NCI-H446 treated with DMSO at 0.1 percent for 48 hours (cell line): ENCODE results near the gene PPP2R5E.
"Not testable (repeated sequence)": the region's sequence is repeated elsewhere in the genome, so short reads cannot be mapped to it uniquely, and the experiment has no call there.

Source experiments
- DNase-seq: peaks from one replicate; lab custom pipeline; 2025; lab: John Stamatoyannopoulos, UW

The PPP2R5E gene

DNA sequence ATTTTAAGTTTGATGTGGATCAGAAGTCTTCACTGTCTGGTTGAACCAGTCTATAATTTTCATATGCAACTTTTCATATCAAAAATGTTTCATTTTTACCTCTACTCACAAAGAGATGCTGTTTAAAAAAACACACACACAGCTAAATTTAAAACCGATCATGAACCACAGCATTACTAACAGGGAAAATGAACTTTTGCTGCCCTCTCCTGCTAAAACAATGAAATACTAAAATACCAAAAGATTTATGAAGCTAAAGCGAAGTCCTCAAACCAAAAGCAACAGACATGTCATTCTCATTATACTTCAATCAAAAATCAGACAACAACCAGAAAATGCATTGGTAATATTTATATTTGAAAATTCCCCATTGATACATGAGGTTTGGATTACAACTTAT is 171.6 kb downstream of the PPP2R5E start:
- not testable (repeated sequence) for DNase-seq

DNA sequence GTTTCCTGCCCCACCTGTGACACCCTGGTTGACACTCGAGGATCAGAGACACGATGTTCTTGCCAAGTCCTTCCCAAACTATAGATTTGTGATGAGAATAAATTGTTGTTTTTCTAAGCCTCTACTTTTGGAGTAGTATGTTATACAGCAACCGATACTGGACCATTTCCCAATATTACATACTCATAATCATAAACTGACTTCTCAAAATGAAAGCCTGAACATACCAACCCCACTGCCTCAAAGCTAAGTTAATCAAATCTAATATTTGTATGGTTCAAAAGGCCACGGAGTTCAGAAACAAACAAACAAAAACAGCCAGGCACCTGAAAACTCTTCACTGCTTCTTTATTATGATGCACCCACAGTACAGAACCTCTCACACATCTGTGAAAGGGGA is 172.1 kb downstream of the PPP2R5E start:
- DNase-seq, result no peak

GRCh38 chr14:63367742-63368364 is 175.3 kb downstream of the PPP2R5E start:
- no peak for DNase-seq

DNA sequence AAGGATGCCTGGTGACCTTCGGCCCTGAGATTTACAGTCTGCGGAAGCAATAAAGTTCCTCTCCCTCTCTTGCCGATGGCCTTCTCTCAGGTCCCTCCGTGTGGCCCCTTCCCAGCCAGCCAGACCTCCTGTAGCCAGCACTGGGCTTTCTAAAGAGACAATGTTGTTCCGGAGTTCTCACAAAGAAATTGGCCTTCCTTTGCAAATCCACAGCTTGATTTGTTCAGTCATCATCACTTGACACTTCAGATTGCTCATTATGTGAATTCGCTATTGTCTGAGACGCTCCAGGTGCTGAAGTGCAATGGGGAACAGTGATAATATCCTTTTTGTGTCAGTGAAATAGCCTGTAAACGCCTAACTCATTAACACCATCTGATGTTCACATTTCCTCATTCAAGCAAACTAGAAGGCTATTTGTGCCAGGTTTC is 180.8 kb downstream of the PPP2R5E start:
- no peak for DNase-seq

GRCh38 chr14:63361790-63362189 is 181.4 kb downstream of the PPP2R5E start:
- DNase-seq, result no peak

DNA sequence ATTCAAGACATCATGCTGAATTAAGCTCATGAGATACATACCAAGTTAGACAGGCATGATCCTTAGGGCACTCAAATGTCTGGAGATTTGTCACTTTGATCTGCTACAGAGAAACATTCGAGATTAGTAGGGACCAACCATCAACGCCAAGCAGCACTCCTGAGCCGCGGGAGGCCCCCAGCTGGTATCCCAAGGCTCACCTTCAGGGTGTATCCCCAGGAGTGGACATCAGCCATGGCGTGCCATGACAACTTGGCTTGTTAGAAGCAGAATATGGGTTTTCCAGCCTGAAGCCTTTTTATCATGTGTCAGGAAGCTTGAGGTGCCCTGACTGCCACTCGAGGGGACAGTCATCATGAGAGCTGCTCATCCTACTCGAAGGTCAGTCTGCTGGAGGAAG is 185.3 kb downstream of the PPP2R5E start:
- DNase-seq, result no peak

DNA sequence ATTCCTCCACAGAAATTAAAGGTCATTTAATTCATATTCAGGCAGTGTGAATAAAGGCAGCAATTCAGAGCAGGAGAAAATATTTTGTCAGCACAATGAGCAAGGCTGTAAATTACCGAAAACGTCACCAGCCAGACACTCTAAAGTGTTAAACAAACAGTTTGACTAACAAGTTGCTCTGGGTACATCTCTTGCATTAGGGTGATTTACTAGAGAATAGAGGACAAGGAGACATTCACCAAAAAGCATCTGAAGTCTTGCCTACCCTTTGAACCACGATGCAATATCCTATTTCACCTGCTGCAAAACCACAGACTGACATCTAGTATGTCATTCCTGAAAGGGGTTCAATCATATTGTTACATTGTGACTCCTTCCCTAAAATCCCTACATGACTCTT is 197.4 kb downstream of the PPP2R5E start:
- no peak for DNase-seq

DNA sequence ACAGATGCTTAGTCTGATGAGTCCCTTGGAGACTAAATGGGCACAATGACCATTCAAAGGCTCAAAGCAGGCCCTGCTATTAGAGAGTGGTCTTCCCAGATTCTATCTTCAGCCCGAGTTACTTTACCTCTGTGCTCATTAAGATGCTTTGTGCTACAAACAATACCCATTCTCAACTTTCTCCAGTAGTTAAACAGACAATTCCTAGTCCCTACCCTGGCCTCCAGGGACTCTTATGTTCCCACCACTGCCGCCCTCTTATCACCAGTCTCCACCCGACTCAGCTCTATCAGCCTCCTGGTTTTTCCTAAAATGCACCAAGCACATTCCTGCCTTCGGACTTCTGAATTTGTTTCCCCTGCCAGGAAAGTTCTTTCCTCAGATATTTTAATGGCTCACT is 198.8 kb downstream of the PPP2R5E start:
- no peak for DNase-seq

GRCh38 chr14:63343878-63344277 is 199.3 kb downstream of the PPP2R5E start:
- peak; percentile 55 for DNase-seq

DNA sequence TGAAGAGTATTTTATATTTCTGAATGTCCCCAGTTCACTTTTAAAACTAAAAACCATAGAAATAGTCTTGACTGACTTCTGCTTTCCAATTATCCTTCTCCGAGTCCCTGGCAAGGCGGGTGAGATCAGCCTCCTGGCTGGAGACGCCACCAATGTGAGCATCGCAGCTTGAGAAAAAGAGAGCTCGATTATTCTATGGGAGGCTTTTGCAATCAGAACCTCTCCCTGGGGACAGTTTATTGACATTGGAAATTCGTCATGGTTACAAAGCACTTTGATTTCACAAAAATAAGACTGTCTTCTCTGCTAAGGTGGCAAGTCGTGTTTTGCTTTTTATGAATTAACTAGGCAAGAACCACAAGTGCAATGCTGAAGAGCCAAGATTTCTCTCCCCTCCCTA is 200.8 kb downstream of the PPP2R5E start:
- DNase-seq, result no peak

DNA sequence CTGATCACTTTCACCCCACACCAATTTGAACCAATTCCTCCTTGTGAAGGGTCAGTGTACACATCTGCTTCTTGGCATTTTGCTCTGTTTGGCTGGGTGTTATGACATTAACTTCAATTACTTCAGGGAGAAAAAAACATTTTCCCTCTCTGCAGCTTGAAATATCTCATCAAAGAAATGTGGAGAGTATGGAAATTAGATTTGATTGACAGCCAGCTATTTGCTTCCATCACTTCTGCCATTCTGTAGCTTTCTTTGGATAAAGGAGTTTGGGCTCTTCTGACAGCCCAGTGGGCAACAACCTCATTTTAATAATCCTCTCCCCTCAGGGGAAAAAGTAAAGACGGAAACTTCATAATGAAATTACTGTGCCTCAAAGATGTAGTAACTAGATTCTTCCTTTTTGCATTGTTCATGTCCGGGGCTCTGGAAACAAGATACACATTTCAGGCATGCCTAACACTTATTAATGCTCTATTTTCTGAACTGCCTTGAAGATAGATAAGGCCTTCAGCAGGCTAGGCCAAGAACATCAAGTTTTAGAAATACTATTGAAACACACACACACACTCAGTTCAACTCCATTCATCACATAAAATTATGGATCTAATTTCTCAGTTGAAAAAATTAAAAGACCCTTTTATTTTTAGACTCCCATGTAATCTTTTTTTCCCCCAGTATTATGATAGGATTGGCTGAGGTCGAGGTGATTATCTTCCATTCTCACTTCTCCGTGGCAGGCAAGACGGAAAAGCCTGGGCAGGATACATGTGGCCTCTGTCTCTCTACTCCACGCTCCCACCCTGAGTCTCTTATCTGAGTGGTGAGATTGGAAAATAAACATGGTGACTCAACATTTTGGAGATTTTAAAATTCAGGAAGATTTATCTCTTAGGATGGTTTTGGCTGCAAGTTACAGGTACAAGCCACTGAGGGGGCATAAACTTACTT is 214.1 kb downstream of the PPP2R5E start:
- no peak for DNase-seq

DNA sequence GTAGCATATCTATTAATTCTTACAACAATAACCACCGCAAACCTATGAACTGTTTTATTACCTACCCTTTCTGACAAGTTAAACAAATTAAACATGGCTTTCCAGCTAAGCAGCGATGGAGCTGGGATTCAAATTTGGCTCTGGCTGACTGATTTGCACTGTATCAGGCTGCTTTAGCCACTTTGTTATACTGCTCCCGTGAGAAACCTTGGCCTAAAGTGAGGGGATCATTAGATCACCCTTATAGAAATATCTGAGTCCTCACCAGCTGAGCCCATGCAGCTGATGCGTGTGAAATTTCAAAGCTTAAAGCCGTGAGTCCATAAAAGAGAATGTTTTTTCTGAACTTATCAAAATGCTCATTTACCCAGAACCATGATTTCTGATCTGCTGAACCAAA is 216.3 kb downstream of the PPP2R5E start:
- DNase-seq, result no peak

DNA sequence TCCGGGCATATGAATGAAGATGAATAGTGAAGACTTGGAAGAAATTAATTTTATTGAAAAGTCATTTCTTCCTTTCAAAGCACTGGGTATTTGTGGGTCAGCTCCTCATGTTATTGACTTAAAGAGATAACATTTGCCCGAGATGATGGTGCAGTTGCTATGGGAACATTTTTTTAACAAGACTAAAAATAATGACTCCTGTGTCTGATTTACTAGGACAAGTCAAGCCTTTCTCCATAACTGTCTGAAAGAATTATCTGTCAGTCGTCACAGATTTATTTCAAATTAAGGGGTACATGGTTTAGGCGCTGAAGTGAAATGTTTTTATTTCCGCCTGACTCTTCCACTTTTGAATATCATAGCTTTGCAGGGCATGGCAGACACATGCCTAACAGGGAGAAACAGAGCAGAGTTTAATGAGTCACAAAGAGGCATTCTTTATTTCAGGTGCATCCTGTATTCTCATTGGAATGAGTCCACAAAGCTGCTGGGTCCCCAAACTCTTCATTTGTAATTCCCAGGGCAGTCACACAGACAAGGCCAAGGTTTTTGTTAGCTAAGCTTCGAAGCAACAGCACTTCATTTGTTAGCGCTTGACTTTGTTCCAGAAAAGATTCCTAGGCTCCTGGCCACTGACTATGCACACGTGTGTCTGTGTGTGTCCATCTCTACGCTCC is 220.1 kb downstream of the PPP2R5E start:
- DNase-seq, result no peak

GRCh38 chr14:63322472-63322871 is 220.7 kb downstream of the PPP2R5E start:
- no peak for DNase-seq
